IPS-18a (cell line): Measurements from ENCODE around the gene ZNF581.
A peak's percentile ranks its signal among the peaks of the same experiment; 100 is the strongest.

Experiments used
- H3K27ac ChIP-seq: one replicate; pipeline ENCODE4 v1.5.1; 2013; ENCODE audit warnings: low read length
- H3K27me3 ChIP-seq: one replicate; pipeline ENCODE4 v1.6.1; 2013; ENCODE audit warnings: mild to moderate bottlenecking, low read length; ENCODE audit not compliant: control insufficient read depth, insufficient read depth
- H3K36me3 ChIP-seq: one replicate; pipeline ENCODE4 v1.6.1; 2013; ENCODE audit warnings: low read depth, low read length; ENCODE audit not compliant: control insufficient read depth
- H3K4me1 ChIP-seq: one replicate; pipeline ENCODE4 v1.6.1; 2013; ENCODE audit warnings: low read depth, low read length; ENCODE audit not compliant: control insufficient read depth
- H3K4me3 ChIP-seq: one replicate; pipeline ENCODE4 v1.5.1; 2013; ENCODE audit warnings: low read length
- H3K9ac ChIP-seq: one replicate; pipeline ENCODE4 v1.6.1; 2013; ENCODE audit warnings: mild to moderate bottlenecking, low read length, moderate library complexity
- H3K9me3 ChIP-seq: one replicate; pipeline ENCODE4 v1.6.1; 2013; ENCODE audit warnings: low read depth, low read length; ENCODE audit not compliant: control insufficient read depth

The ZNF581 gene

DNA sequence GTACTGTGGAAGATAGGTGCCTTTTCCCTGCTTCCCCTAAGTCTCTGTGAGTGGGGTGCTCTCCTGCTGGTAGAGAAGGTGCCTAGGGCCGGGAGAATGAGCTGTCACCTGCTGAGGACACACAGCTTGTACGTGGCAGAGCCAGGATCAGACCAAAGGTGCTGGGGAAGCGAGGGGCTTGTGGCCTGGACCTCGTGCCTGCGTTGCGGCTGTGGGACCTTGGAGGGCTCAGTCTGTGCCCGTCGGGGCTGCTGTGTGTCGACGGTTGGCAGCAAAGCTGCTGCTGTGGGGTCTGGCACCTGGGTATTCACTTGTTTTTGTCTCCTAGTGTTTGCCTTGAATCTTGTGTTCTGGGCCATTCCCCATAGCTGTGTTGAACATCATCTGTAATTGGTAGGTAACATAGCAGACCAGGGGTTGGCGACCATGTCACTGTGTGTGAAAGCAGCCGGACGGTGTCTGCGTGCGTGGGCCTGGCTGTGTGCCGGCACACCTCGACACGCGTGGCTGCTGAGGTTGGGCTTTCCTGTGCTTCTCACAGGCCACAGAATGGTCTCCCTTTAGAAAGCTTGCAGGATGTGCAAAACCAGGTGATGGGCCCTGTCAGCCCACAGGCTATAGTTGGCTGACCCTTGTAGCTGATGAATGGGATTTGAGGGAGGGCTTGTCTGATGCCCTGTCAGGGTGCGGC is 20.5 kb downstream of the ZNF581 start:
- Histone ChIP-seq H3K4me1 (no peaks in the 10 kb centered on the region), H3K36me3 (peaks cover 81% of the 10 kb centered on the region), H3K9ac (no peak overlapping the region), H3K27ac (no peak overlapping the region), H3K9me3 (no peaks in the 10 kb centered on the region), H3K27me3 (no peaks in the 10 kb centered on the region), H3K4me3 (no peak overlapping the region)

DNA sequence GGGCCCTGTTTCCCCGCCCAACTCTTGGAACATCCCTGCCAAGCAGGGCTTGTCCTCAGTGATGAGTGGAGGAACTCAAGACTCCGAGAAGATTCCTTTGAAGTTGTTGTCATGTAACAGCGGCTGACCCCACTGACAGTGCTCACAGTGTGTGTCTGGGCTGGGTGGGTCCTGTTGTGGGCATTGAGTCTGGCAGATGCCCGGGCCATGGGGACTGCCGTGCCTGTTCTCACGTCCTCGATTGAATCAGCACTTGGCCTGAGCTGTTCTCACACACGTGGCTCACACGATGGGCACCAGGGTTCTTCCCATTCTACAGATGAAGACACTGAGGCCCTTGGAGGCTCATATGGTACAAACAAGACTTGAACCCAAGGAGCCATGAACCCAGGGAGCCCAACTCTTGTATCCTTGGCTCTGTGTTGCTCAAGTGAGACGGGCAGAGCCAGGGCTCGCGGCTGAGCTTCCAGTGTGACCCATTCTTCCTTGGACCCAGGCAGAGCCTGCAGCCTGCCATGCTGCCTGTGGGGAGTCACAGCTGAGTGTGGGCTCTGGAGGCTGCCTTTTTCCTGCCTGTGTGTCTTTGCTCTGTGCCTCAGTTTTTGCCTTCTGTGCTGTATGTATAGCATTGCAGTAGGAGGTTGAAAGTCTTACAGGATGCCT is 23.0 kb downstream of the ZNF581 start:
- Histone ChIP-seq H3K27ac (no peak overlapping the region), H3K9me3 (no peaks in the 10 kb centered on the region), H3K4me1 (no peaks in the 10 kb centered on the region), H3K27me3 (no peaks in the 10 kb centered on the region), H3K36me3 (peaks cover 85% of the 10 kb centered on the region), H3K4me3 (no peak overlapping the region), H3K9ac (no peak overlapping the region)

DNA sequence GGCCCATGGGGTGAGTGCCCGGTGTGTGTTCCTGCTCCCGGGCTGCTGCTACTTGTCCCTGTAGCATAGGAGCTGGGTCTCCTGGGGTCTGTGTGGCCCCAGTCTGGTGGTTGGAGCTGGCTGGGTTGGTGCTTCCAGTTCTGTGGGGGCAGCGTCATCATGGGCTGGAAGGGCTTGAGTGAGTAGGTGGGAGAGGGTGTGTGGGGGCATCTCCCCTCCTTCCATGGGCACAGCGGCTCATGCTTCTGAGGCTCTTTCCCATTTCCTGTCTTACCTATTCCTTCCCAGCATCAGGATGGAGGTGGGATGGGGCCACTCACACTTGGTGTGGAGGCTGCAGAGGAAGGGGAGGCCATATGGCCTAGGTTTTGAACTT is 23.5 kb downstream of the ZNF581 start:
- peaks cover 79% of the 10 kb centered on the region for H3K36me3 ChIP-seq

GRCh38 chr19:55667511-55667910 is 24.1 kb downstream of the ZNF581 start:
- Histone ChIP-seq H3K4me1 (peaks cover 5% of the 10 kb centered on the region), H3K9me3 (no peaks in the 10 kb centered on the region), H3K9ac (no peak overlapping the region), H3K27ac (no peak overlapping the region), H3K4me3 (no peak overlapping the region), H3K27me3 (no peaks in the 10 kb centered on the region), H3K36me3 (peaks cover 78% of the 10 kb centered on the region)

More for the DNA sequence above, 23.5 kb downstream of the ZNF581 start:
- no peak overlapping the region for H3K27ac ChIP-seq
- peaks cover under 1% of the 10 kb centered on the region for H3K4me1 ChIP-seq
- H3K9me3 ChIP-seq = no peaks in the 10 kb centered on the region
- H3K4me3 ChIP-seq = no peak overlapping the region
- no peak overlapping the region for H3K9ac ChIP-seq
- no peaks in the 10 kb centered on the region for H3K27me3 ChIP-seq

DNA sequence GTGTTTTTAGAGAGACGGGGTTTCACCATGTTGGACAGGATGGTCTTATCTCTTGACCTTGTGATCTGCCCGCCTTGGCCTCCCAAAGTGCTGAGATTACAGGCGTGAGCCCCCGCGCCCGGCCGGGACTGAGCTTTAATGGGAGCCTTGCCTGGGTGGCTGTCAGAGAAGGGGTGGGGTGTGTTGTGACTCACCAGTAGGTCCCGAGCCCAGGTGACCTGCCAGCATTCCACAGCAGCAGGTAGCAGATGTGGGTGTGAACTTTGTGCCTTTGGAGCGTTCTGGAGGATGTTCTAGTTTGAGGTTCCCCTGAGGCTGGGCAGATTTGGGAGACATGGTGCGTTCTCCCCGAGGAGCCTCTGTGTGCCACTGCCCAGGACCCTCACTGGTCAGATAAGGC is 24.5 kb downstream of the ZNF581 start:
- Histone ChIP-seq H3K9ac (no peak overlapping the region), H3K36me3 (peaks cover 73% of the 10 kb centered on the region), H3K9me3 (no peaks in the 10 kb centered on the region), H3K27me3 (no peaks in the 10 kb centered on the region), H3K4me1 (peaks cover 5% of the 10 kb centered on the region), H3K27ac (no peak overlapping the region), H3K4me3 (no peak overlapping the region)

- H3K9me3 ChIP-seq = no peaks in the 10 kb centered on the region
- H3K9ac ChIP-seq = no peak overlapping the region
- no peak overlapping the region for H3K27ac ChIP-seq
- peaks cover 9% of the 10 kb centered on the region for H3K4me1 ChIP-seq
- no peak overlapping the region for H3K4me3 ChIP-seq
- H3K36me3 ChIP-seq = peaks cover 65% of the 10 kb centered on the region
- H3K27me3 ChIP-seq = no peaks in the 10 kb centered on the region
Measured at GRCh38 chr19:55668603-55669348, 25.3 kb downstream of the ZNF581 start.

- Histone ChIP-seq H3K9me3 (no peaks in the 10 kb centered on the region), H3K4me1 (peaks cover 9% of the 10 kb centered on the region), H3K9ac (no peak overlapping the region), H3K36me3 (peaks cover 56% of the 10 kb centered on the region), H3K27me3 (no peaks in the 10 kb centered on the region), H3K27ac (no peak overlapping the region), H3K4me3 (no peak overlapping the region)
Measured at GRCh38 chr19:55669418-55670279, 26.2 kb downstream of the ZNF581 start.

- Histone ChIP-seq H3K36me3 (peaks cover 49% of the 10 kb centered on the region), H3K4me1 (peaks cover 9% of the 10 kb centered on the region), H3K27ac (no peak overlapping the region), H3K9ac (no peak overlapping the region), H3K27me3 (no peaks in the 10 kb centered on the region), H3K9me3 (no peaks in the 10 kb centered on the region), H3K4me3 (no peak overlapping the region)
Measured at GRCh38 chr19:55670280-55671053, 27.0 kb downstream of the ZNF581 start.

DNA sequence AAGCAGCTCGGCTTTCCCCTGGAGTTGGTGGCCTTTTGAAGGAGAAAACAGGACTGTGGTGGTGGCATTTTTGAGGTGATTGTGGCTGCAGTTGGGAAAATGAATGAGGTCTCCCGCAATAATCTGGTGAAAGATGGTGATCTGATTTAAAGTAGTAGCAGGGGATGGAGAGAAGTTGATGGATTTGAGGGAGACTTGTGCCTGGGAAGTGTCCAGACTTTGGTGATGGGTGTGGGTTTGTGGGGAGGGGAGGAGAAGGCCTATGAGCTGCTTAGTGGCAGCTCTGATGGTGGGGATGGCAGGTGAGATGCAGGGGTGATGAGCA is 27.6 kb downstream of the ZNF581 start:
- Histone ChIP-seq H3K9me3 (no peaks in the 10 kb centered on the region), H3K27ac (no peak overlapping the region), H3K4me1 (peaks cover 13% of the 10 kb centered on the region), H3K9ac (no peak overlapping the region), H3K4me3 (no peak overlapping the region), H3K27me3 (no peaks in the 10 kb centered on the region), H3K36me3 (peaks cover 44% of the 10 kb centered on the region)

DNA sequence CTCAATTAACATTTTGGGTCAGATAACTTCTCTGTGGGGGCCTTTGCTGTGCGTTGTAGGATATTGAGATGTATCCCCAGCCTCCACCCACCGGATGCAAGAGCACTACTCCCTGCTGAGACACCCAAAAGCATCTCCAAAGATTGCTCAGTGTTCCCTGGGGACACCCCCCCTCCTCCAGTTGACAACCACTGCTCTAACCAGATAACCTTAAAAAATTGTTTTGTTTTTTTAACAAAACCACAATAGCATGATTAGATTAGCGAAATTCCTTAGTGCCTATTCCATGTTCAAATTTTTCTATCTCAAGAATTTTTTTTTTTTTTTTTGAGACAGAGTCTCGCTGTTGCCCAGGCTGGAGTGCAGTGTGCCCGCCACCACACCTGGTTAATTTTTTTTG is 29.0 kb downstream of the ZNF581 start:
- Histone ChIP-seq H3K27me3 (no peaks in the 10 kb centered on the region), H3K4me3 (no peak overlapping the region), H3K9ac (no peak overlapping the region), H3K4me1 (peaks cover 18% of the 10 kb centered on the region), H3K9me3 (no peaks in the 10 kb centered on the region), H3K27ac (peak overlapping the region; percentile 50), H3K36me3 (peaks cover 30% of the 10 kb centered on the region)

DNA sequence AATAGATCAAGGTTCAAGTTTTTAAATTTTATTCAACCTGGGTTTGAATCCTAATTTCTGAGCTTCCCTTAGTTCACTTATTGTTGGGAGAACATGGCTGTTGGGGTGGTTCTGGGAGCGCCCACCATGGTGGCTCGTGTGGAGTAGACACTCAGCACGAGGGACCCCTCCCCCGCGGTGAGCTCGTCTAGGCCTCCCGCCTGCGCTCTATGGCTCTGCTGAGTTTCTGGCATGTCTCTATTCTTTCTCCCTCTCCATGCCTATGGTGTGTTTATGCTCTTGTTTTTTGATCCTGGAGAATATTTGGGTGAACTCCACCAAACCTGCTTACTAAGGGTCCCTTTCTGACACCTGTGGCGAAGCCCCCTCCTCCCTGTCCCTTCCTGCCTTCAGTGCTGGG is 30.0 kb downstream of the ZNF581 start:
- H3K9ac ChIP-seq = no peak overlapping the region

More for the DNA sequence above, 30.0 kb downstream of the ZNF581 start:
- Histone ChIP-seq H3K9me3 (no peaks in the 10 kb centered on the region), H3K4me1 (peaks cover 18% of the 10 kb centered on the region), H3K4me3 (no peak overlapping the region), H3K36me3 (peaks cover 24% of the 10 kb centered on the region), H3K27me3 (no peaks in the 10 kb centered on the region), H3K27ac (peak overlapping the region; percentile 0)
